Epithelial cell of proximal tubule (primary cell): ENCODE results near the gene LDAH. TPM values are rescaled to one million over a fixed set of nuclear protein-coding genes. Genes with fewer than 3 reads are reported as not detected.

Experiments used
- DNase-seq: peaks from one replicate; pipeline ENCODE4 v3.0.0-alpha.2; 2011; ENCODE audit warnings: low read depth
- H3K4me3 ChIP-seq: 2 replicates; pipeline ENCODE4 v1.5.1; 2011; ENCODE audit warnings: low read depth, mild to moderate bottlenecking, low read length
- CTCF ChIP-seq: conservative IDR thresholded peaks from 2 replicates; pipeline ENCODE4 v1.5.1; 2012; ENCODE audit warnings: low read depth, mild to moderate bottlenecking, low read length
- total RNA-seq: library from RNA; depleted of rRNA; stranded (reverse); fragments of >200 nt; gene quantifications from 2 replicates; pipeline ENCODE4 v1.2.3, GENCODE V29; 2015

LDAH gene
- total RNA-seq, 1 donor from 2014 or later: 16.5 TPM

GRCh38 chr2:20638014-20638413 is 184.9 kb downstream of the LDAH start:
- no peak for TF ChIP-seq CTCF
- DNase-seq: no peak

GRCh38 chr2:20637147-20637546 is 185.8 kb downstream of the LDAH start:
- no peak for DNase-seq
- no peak for TF ChIP-seq CTCF
- H3K4me3 ChIP-seq: no peak overlapping the region

More at GRCh38 chr2:20638014-20638413, 184.9 kb downstream of the LDAH start:
- no peak overlapping the region for H3K4me3 ChIP-seq

- DNase-seq: no peak
- H3K4me3 ChIP-seq: no peak overlapping the region
- peak; percentile 95 for TF ChIP-seq CTCF
Measured at GRCh38 chr2:20635675-20636584, 187.0 kb downstream of the LDAH start.

- no peak for TF ChIP-seq CTCF
- H3K4me3 ChIP-seq: no peak overlapping the region
- DNase-seq: no peak
Measured at GRCh38 chr2:20635113-20635510, 187.8 kb downstream of the LDAH start.

- DNase-seq: no peak
- peak; percentile 2 for TF ChIP-seq CTCF
- no peak overlapping the region for H3K4me3 ChIP-seq
Measured at GRCh38 chr2:20634507-20635112, 188.3 kb downstream of the LDAH start.

Other genes with a start within 250 kb of the LDAH start
- gene HS1BP3, start 172.0 kb downstream of the LDAH start, total RNA-seq: 11.6 and 14.4 TPM in 2 replicates
- gene GDF7, start 156.0 kb downstream of the LDAH start, total RNA-seq: not detected in 2 replicates
- gene APOB, start 221.0 kb upstream of the LDAH start, total RNA-seq: not detected in 2 replicates